Sigmoid colon (tissue), 4 donors: ENCODE results near the gene POLR3A.

Source experiments
- EP300 ChIP-seq, 4 donors: sonication (generic); formaldehyde crosslinking; IDR thresholded peaks; one replicate each; pipeline ENCODE4 v1.6.1; 2017; ENCODE audit warnings: antibody characterized with exemption in 4 of 4
- POLR2A ChIP-seq, 2 donors: fragments of 450-650 bp; IDR thresholded peaks; one replicate each; pipeline ENCODE4 v1.6.1; 2016; ENCODE audit warnings: antibody characterized with exemption in 2 of 2, mild to moderate bottlenecking in 2 of 2, moderate library complexity in 2 of 2
- POLR2AphosphoS5 ChIP-seq, 4 donors: sonication (generic); formaldehyde crosslinking; IDR thresholded peaks; one replicate each; pipeline ENCODE4 v1.6.1; 2017; ENCODE audit warnings: antibody characterized with exemption in 4 of 4
- TF ChIP-seq, protein P1 (sequence below), 4 experiments: fragments of 450-650 bp in 3 of 4; fragments of 200-600 bp in 1 of 4; IDR thresholded peaks; one replicate each; pipeline ENCODE4 v1.5.1; 2016 to 2019; ENCODE audit warnings: antibody characterized with exemption in 4 of 4, mild to moderate bottlenecking in 3 of 4, moderate library complexity in 2 of 4

DNA sequence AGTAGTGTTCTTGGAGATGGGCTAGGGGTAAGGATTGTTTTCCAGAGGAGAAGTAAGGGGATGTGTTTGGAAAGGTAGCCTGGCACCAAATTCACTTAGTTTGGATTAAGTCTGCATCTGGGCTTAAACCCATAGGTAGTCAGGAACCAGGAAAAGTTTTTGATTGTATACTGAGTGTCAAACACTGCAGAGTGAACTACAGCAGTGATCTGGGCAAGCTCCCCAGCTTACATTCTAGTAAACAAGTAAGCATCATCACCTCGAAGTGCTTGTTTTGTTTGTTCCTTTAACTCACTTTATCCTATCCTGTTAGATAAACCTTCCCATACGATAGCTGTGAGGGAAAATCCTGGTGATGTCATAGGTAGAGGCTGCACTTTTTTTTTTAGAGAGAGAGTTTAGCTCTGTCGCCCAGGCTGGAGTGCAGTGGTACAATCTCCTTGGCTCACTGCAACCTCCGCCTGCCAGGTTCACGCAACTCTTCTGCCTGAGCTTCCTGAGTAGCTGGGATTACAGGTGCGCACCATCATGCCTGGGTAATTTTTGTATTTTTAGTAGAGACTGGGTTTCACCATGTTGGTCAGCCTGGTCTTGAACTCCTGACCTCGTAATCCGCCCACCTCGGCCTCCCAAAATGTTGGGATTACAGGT, 6.7 kb upstream of the POLR3A start:
- TF ChIP-seq, protein P1, sequence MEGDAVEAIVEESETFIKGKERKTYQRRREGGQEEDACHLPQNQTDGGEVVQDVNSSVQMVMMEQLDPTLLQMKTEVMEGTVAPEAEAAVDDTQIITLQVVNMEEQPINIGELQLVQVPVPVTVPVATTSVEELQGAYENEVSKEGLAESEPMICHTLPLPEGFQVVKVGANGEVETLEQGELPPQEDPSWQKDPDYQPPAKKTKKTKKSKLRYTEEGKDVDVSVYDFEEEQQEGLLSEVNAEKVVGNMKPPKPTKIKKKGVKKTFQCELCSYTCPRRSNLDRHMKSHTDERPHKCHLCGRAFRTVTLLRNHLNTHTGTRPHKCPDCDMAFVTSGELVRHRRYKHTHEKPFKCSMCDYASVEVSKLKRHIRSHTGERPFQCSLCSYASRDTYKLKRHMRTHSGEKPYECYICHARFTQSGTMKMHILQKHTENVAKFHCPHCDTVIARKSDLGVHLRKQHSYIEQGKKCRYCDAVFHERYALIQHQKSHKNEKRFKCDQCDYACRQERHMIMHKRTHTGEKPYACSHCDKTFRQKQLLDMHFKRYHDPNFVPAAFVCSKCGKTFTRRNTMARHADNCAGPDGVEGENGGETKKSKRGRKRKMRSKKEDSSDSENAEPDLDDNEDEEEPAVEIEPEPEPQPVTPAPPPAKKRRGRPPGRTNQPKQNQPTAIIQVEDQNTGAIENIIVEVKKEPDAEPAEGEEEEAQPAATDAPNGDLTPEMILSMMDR (IDR thresholded peaks at IDR 0.05): no peak
- TF ChIP-seq POLR2AphosphoS5 (IDR thresholded peaks at IDR 0.05) (no peak), POLR2A (IDR thresholded peaks at IDR 0.05) (no peak), EP300 (IDR thresholded peaks at IDR 0.05) (no peak)
